Gastrocnemius medialis (tissue), 4 donors: Measurements from ENCODE around the gene SPRED2. TPM values are rescaled to one million over a fixed set of nuclear protein-coding genes. Genes with fewer than 3 reads are reported as not detected.

Experiments used
- ATAC-seq, 2 donors: fragments of 150-250 bp; one replicate each; pipeline ENCODE4 v1.9.1; 2016
- DNase-seq, 2 donors: peaks; one replicate each; pipeline ENCODE4 v3.0.0-alpha.2; 2019
- H3K27ac ChIP-seq, 4 donors: fragments of 200-600 bp; sonication (generic); 1 replicate in 1 of 4; 2 replicates in 3 of 4; pipeline ENCODE4 v1.5.1; 2016 to 2018; ENCODE audit warnings: mild to moderate bottlenecking in 2 of 4, moderate library complexity in 1 of 4
- H3K27me3 ChIP-seq, 3 donors: fragments of 200-600 bp; sonication (generic) in 2 of 3; 1 replicate in 1 of 3; 2 replicates in 2 of 3; pipeline versions ENCODE4 v1.5.1 to v1.6.0; 2016 to 2019; ENCODE audit warnings: mild to moderate bottlenecking in 1 of 3, moderate library complexity in 1 of 3
- H3K36me3 ChIP-seq, 2 donors: fragments of 200-600 bp; sonication (generic) in 1 of 2; one replicate each; pipeline ENCODE4 v1.5.1; 2017 to 2018
- H3K4me1 ChIP-seq, 2 donors: fragments of 200-600 bp; sonication (generic) in 1 of 2; one replicate each; pipeline ENCODE4 v1.5.1; 2016 to 2017; ENCODE audit warnings: mild to moderate bottlenecking in 2 of 2
- H3K4me3 ChIP-seq, 4 donors: fragments of 200-600 bp; sonication (generic) in 3 of 4; 1 replicate in 1 of 4; 2 replicates in 3 of 4; pipeline ENCODE4 v1.5.1; 2016 to 2019; ENCODE audit warnings: mild to moderate bottlenecking in 2 of 4
- H3K9me3 ChIP-seq, 3 donors: fragments of 200-600 bp; sonication (generic) in 2 of 3; 1 replicate in 1 of 3; 2 replicates in 2 of 3; pipeline ENCODE4 v1.5.1; 2016 to 2019
- POLR2A ChIP-seq, 2 donors: fragments of 450-650 bp; IDR thresholded peaks; one replicate each; pipeline ENCODE4 v1.6.1; 2017; ENCODE audit warnings: antibody characterized with exemption in 2 of 2, mild to moderate bottlenecking in 2 of 2, moderate library complexity in 2 of 2
- in situ Hi-C, 4 donors: fragments of 200-750 bp; cut with MboI; loops; one replicate each; pipeline versions ENCODE4 v1.15.0 to v1.8.0; 2017; ENCODE audit warnings: low sequenced_read_pairs in 4 of 4
- intact Hi-C: fragments of 100-400 bp; cut with DNase I; formaldehyde crosslinking; loops from one replicate; pipeline ENCODE4 v1.15.1; 2023; ENCODE audit warnings: low total_unique reads
- total RNA-seq, 4 donors: library from RNA; depleted of rRNA; stranded (reverse); fragments of >200 nt; gene quantifications; one replicate each; pipeline versions ENCODE4 v1.1.0 to v1.2.3, GENCODE V29; 2016
- TF ChIP-seq, protein P1 (sequence below), 5 experiments: fragments of 450-650 bp in 3 of 5; fragments of 200-600 bp in 2 of 5; sonication (generic) in 2 of 5; IDR thresholded peaks in 4 of 5; conservative IDR thresholded peaks in 1 of 5; 1 replicate in 4 of 5; 2 replicates in 1 of 5; pipeline ENCODE4 v1.5.1; 2016 to 2019; ENCODE audit warnings: antibody characterized with exemption in 5 of 5, mild to moderate bottlenecking in 3 of 5, moderate library complexity in 3 of 5

SPRED2 gene
- total RNA-seq, 4 donors from 2014 or later: 4.1 to 12.5 (median 7.4) TPM

- ATAC-seq (no peak), DNase-seq (no peak)
- Histone ChIP-seq H3K36me3 (no peaks in the 10 kb centered on the region), H3K4me1 (peaks cover 24 to 27% of the 10 kb centered on the region in 2 donors), H3K27ac (no peak overlapping the region), H3K9me3 (no peaks in the 10 kb centered on the region), H3K27me3 (no peaks in the 10 kb centered on the region), H3K4me3 (no peak overlapping the region)
- intact Hi-C loops (no loop called here), in situ Hi-C loops (no loop called here)
- TF ChIP-seq, protein P1, sequence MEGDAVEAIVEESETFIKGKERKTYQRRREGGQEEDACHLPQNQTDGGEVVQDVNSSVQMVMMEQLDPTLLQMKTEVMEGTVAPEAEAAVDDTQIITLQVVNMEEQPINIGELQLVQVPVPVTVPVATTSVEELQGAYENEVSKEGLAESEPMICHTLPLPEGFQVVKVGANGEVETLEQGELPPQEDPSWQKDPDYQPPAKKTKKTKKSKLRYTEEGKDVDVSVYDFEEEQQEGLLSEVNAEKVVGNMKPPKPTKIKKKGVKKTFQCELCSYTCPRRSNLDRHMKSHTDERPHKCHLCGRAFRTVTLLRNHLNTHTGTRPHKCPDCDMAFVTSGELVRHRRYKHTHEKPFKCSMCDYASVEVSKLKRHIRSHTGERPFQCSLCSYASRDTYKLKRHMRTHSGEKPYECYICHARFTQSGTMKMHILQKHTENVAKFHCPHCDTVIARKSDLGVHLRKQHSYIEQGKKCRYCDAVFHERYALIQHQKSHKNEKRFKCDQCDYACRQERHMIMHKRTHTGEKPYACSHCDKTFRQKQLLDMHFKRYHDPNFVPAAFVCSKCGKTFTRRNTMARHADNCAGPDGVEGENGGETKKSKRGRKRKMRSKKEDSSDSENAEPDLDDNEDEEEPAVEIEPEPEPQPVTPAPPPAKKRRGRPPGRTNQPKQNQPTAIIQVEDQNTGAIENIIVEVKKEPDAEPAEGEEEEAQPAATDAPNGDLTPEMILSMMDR (IDR thresholded peaks at IDR 0.05 in 4 of 5, conservative IDR thresholded peaks at IDR 0.05 in 1 of 5): no peak
- TF ChIP-seq POLR2A (IDR thresholded peaks at IDR 0.05): no peak
Observed at GRCh38 chr2:65305934-65306333, 126.5 kb downstream of the SPRED2 start.

- Histone ChIP-seq H3K27ac (peak overlapping the region; percentile 50 to 71 (median 62)), H3K4me1 (peaks cover 28 to 31% of the 10 kb centered on the region in 2 donors), H3K4me3 (peak overlapping the region in 1 of 4 donors; percentile 5), H3K9me3 (no peaks in the 10 kb centered on the region), H3K36me3 (no peaks in the 10 kb centered on the region), H3K27me3 (no peaks in the 10 kb centered on the region)
- in situ Hi-C loops: no loop called here
- ATAC-seq (peak; percentile 31 to 38), DNase-seq (peak in 1 of 2 donors; percentile 33)
- TF ChIP-seq, protein P1 (IDR thresholded peaks at IDR 0.05 in 4 of 5, conservative IDR thresholded peaks at IDR 0.05 in 1 of 5): no peak
- TF ChIP-seq POLR2A (IDR thresholded peaks at IDR 0.05): no peak
- intact Hi-C loops: loop anchor here (2.0 kb wide), 1 partner anchor 136 kb away; no protein-coding TSS in a partner anchor
Observed at GRCh38 chr2:65300761-65301711, 131.4 kb downstream of the SPRED2 start.

GRCh38 chr2:65300134-65300760 is 132.2 kb downstream of the SPRED2 start:
- in situ Hi-C loops: no loop called here

DNA sequence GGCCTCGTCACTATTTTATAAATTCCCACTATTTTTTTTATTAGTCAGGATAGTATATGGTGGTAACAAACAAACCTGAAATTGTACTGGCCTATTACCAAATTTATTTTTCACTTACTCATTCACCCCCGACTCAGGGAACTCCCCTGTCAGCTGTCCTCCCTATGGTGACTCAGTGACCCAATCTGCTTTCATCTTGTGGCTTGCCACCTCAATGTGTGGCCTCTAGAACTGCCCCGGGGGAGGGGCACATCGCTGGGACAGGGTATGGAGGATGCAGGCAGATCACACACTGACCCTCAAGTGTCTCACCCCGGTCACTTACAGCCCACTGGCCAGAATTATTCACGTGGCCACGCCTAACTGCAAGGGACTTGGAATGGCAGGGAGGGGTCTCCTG is 133.2 kb downstream of the SPRED2 start:
- ATAC-seq (no peak), DNase-seq (no peak)
- Histone ChIP-seq H3K36me3 (no peaks in the 10 kb centered on the region), H3K4me1 (peaks cover 28 to 31% of the 10 kb centered on the region in 2 donors), H3K4me3 (no peak overlapping the region), H3K27ac (peak overlapping the region; percentile 50 to 71 (median 62)), H3K9me3 (no peaks in the 10 kb centered on the region), H3K27me3 (no peaks in the 10 kb centered on the region)
- TF ChIP-seq, protein P1 (IDR thresholded peaks at IDR 0.05 in 4 of 5, conservative IDR thresholded peaks at IDR 0.05 in 1 of 5): no peak
- no peak for TF ChIP-seq POLR2A (IDR thresholded peaks at IDR 0.05)
- in situ Hi-C loops (no loop called here), intact Hi-C loops (no loop called here)

More at GRCh38 chr2:65300134-65300760, 132.2 kb downstream of the SPRED2 start:
- Histone ChIP-seq H3K27me3 (no peaks in the 10 kb centered on the region), H3K9me3 (no peaks in the 10 kb centered on the region), H3K4me1 (peaks cover 28 to 31% of the 10 kb centered on the region in 2 donors), H3K4me3 (no peak overlapping the region), H3K27ac (peak overlapping the region; percentile 50 to 71 (median 62)), H3K36me3 (no peaks in the 10 kb centered on the region)
- ATAC-seq (peak; percentile 88 to 95), DNase-seq (peak; percentile 87 to 91)
- intact Hi-C loops: loop anchor here (2.0 kb wide), 1 partner anchor 137 kb away; no protein-coding TSS in a partner anchor
- no peak for TF ChIP-seq POLR2A (IDR thresholded peaks at IDR 0.05)
- TF ChIP-seq, protein P1 (IDR thresholded peaks at IDR 0.05 in 4 of 5, conservative IDR thresholded peaks at IDR 0.05 in 1 of 5): no peak
